OCI-LY7 (cell line): Measurements from ENCODE around the gene TSHZ2.

Experiments used
- CTCF ChIP-seq: fragments of 200-600 bp; sonication (generic); conservative IDR thresholded peaks from 2 replicates; pipeline ENCODE4 v1.5.1; 2014; ENCODE audit warnings: mild to moderate bottlenecking, antibody characterized with exemption, low read length, moderate library complexity, mixed read lengths
- EZH2phosphoT487 ChIP-seq: fragments of 200-600 bp; sonication (generic); IDR thresholded peaks from 2 replicates; pipeline ENCODE4 v1.6.1; 2018; ENCODE audit warnings: low read depth, borderline replicate concordance, mild to moderate bottlenecking, mixed run types, antibody characterized with exemption, low read length, moderate library complexity, mixed read lengths

- TF ChIP-seq CTCF (peak; percentile 51), EZH2phosphoT487 (no peak)
Observed at GRCh38 chr20:53381568-53382262, 409.6 kb downstream of the TSHZ2 start.
